Glomerular visceral epithelial cell (primary cell): ENCODE results near the gene SC5D.

Experiments used
- DNase-seq: peaks from one replicate; pipeline ENCODE4 v3.0.0-alpha.2; 2016; ENCODE audit errors: extremely low spot score

The SC5D gene

DNA sequence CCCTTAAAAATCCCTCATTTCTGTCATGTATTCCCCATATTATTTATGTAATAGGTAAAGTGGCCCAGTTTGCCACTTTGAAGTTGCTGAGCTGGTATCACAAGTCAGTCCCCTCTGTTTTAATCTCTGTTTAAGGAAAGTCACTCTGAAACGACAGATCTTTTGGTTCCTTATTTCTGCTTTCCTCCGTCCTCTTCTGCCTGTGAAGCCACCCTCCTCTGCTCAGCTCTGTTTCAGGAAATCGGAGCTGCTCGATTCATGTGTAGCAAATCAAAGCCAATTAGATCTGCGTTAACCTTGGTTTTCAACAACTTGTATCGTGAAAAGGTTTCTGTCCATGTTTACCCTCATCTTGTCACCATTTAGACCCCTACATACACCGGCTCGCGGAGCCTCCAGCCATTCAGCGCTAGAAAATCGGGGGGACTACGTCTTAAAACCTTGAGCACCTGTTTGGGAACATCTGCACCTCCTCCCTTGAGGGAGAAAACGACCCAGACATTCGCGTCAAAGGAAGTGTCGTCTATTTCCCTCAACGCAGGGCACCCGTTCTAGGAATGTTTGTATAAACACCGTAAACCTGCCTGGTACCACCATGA is 576 bp upstream of the SC5D start:
- DNase-seq: no peak

DNA sequence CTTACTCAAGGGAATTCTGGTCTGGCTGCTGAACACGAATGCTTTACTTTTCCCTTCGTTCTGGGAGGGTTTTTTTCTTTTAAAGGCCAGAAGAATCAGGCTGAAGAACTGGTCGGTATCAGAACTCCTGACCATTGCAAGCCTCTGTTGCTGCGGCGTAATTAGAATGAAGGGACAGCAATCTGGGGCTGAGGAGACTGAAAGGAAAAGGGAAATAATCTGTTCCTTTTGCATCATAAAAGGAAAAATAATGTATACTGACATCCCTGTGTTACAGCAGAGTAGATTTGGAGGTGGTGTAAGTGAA is 670 bp downstream of the SC5D start:
- no peak for DNase-seq

DNA sequence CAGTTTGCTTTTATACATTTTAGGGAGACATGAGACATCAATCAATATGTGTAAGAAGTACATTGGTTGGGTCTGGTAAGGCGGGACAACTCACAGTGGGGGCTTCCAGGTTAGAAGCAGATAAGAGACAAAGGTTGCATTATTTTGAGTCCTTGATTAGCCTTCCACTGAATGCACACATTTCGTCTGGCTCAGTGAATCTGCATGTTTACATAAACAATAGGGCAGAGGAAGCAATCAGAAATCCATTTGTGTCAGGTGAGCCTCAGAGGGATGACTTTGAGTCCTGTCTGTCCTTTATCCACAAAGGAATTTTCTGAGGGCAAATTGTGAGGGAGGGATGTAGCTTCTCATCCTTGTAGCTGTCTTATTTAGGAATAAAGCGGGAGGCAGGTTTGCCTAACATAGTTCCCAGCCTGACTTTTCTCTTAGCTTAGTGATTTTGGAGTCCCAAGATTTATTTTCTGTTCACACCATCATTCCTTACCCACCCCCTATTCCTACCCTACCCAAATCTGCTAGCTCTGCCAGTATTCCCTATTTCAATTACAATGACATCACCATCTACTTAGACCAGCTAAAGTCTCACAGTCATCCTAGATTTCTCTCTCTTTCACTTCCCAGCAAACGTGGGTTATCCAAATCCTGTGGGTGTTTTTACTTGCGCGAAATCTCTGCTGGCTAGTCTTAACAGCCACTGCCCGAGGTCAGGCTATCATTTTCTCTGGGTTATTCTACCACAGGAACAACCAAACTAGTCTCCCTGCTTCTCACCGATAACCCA is 2.9 kb downstream of the SC5D start:
- no peak for DNase-seq

DNA sequence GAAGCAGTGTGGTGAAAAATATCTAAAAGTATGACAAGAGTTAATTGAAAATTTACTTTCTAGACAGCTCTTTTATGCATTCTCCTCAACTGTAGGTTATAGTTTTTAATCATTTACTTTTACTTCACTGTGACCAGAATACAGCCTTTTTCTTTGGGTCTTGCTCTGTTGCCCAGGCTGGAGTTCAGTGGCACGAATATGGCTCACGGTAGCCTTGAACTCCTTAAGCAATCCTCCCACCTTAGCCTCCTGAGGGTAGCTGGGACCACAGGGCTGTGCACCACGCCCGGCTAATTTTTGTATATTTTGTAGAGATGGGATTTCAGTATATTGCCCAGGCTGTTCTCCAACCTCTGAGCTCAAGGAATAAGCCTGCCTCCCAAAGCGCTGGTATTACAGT is 5.3 kb downstream of the SC5D start:
- no peak for DNase-seq

DNA sequence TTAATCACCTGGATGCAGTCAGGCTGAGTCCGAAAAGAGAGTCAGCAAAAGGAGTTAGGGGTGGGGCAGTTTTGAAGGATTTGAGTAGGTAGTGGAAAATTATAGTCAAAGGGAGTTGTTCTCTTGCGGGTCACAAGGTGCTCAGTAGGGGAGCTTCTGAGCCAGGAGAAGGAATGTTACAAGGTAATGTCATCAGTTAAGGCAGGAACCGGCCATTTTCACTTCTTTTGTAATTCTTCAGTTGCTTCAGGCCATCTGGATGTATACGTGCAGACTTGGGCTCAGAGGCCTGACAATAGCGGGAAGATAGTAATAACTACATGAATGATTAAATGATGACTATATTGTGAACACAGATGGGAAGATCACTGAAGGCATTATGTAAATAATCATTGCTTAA is 6.2 kb downstream of the SC5D start:
- DNase-seq: no peak

DNA sequence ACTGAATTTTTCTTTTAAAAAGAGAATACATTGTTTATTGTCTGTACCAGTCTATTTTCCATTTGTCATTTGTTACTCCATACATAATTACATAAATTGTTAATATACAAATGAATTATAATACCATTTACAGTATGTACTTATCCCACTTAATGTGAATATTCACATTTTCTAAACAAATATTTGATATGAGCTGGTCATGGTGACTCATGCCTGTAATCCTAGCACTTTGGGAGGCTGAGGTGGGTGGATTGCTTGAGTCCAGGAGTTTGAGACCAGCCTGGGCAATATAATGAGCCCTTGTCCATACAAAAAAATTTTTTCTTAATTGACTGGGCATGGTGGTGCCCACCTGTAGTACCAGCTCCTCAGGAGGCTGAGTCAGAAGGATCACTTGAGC is 6.8 kb downstream of the SC5D start:
- no peak for DNase-seq

DNA sequence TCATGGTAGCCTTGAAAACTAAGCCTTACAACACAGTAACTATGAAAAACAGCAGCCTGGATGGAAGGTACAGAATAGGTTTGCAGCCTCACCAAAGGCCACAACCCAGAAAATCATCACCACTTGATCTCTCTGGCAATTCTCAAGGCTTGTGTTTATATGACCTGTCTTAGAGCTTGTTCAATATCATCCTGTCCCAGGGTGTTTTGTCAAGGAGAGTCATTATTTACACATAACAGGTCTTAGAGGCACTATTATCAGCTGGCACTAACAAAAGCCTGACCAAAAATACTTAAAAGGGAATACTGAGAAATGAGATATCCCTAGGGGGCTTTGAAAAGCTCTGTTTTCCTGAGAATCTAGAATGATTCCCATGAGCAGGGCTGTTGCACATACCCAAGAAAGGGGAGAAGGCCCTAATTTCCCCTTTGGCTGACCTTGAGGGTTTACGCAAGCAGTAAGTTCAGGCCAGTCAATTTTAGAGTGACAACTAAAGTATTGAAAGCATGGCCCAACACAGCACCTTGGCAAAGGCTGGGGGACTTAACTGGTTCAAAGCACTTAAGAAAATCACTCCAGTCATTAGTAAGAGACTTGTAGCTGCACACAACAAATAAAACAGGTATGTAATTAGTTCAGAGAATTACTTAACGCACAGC is 7.9 kb downstream of the SC5D start:
- DNase-seq: no peak

DNA sequence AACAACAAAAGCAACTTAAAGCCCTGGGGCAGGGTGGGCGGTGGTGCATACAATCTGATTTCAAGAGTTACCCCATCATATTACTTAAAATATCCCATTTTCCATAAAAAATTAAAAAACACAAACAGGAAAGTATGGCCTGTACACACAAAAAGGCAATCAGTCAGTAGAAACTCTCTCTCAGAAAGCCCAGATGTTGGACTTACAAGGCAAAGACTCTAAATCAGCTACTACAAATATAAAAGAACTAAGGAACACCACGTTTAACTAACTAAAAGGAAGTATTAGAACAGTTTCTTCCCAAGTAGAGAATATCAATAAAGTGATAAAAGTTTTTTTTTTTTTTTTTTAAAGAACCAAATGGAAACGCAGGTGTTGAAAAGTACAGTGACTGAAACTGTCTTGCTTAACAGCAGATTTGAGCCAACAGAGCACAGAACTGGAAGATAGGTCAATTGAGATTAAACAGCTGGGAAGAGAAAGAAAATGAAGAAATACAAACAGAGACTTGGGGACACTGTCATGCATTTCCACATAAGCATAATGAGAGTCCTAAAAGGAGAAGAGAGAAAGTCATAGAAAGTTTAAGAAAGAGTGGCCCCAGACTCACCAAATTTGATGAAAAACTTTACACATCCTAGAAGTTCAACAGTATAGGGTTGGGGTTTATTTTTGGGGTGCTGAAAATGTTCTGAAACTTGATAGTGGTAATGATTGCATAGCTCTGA is 8.6 kb downstream of the SC5D start:
- no peak for DNase-seq

DNA sequence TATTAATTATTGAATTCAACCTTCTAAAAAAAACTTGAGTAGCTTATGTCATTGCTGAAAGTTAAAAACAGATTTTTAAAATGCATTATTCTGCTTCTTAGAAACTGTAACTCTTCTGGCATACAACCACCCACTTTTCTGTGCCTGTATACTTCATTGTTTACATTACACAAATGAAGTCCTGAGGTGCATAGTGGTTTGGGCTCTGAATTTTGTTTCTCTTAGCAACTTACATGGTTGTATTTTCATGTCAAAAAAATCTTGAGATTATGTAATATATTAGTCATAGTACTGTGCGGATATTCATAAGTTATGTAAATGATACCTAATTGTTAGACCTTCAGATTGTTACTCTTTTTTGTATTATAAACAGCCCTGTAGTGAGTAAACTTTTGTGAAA is 12.2 kb downstream of the SC5D start:
- no peak for DNase-seq

DNA sequence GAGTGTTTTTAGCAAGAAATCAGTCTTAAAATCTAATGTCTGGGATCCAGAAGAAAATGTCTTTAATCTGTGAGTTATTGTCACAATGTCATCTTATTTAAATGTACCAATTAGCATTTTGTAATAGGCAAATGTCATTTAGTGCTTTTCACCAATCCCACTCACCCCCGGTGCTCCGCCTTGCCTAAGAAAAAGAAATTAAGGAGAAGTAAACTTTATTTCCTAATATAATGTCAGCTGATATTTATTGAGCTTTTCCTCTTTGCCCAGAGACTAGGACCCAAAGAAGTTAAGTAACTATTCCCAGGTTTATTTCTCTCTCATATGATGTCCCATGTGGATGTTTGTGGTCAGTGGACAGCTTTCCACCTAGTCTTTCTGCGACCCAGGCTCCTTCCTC is 16.2 kb downstream of the SC5D start:
- DNase-seq: no peak

DNA sequence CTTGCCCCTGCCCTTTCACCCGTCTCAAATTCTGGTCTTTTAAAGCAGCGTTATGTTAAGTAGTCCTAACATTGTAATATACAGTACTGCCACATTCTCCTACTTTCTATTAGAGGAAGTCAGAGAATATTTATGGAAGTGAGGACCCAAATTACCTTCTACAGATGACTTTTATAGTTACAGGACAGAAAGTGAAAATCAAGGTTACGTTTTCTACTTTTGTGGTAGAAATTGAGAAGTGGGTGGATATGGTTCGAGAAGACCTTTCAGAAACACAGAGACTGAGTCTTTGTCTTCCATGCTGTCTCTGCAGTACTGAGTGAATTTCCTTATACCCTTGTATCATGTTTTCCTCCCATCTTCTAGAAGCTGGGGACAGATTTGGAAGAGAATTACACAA is 17.1 kb downstream of the SC5D start:
- no peak for DNase-seq

DNA sequence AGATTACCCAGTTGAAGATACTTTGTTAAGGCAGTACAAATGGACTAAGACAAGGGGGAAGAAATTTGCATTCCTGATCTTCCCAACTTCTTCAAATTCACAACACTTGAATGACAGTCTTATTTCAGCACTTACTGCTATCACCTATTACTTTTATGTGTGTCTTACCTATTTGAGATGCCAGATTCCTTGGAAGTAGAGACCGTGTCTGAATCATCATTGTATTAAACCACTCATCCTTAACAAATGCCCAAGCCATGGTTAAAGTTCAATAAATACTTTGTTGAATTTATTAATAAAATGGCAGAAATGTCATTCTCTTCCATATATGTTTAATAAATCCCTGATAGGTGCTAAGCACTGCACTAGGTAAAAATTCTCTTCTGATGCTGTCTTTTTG is 18.3 kb downstream of the SC5D start:
- no peak for DNase-seq

DNA sequence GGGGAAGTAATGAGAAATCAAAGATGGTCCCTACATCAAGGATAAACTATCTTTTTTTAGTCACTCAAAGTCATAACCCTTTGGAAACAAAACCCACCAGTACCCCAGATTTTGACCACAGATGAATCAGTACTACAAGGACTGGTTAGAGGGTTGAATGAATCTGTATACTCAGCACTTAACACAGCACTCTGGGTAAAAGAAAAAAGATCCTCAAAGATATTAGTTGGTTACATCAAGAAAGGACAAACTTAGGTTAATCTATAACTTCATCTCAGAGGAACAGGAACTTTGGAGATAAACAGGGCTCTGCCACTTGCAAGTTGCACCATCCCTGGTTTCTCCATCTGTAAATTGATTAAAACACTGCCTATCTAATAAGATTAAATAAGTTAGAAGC is 18.8 kb downstream of the SC5D start:
- DNase-seq: no peak

DNA sequence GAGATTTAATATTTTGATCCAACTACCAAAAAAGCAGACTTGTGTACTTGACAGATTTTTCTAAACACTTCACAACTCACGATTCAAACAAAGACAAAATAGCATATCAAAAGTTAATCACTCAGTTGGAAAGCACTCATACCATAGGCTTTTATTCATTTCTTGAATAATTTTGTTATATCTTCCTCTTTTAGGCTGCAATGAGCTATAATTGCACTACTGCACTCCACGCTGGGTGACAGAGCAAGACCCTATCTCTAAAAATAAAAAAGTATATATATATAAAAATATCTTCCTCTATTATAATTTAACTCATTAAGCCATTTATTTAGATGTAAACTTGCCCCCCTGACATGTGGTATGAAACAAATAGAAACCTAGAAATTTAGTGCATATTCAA is 19.9 kb downstream of the SC5D start:
- DNase-seq: no peak

DNA sequence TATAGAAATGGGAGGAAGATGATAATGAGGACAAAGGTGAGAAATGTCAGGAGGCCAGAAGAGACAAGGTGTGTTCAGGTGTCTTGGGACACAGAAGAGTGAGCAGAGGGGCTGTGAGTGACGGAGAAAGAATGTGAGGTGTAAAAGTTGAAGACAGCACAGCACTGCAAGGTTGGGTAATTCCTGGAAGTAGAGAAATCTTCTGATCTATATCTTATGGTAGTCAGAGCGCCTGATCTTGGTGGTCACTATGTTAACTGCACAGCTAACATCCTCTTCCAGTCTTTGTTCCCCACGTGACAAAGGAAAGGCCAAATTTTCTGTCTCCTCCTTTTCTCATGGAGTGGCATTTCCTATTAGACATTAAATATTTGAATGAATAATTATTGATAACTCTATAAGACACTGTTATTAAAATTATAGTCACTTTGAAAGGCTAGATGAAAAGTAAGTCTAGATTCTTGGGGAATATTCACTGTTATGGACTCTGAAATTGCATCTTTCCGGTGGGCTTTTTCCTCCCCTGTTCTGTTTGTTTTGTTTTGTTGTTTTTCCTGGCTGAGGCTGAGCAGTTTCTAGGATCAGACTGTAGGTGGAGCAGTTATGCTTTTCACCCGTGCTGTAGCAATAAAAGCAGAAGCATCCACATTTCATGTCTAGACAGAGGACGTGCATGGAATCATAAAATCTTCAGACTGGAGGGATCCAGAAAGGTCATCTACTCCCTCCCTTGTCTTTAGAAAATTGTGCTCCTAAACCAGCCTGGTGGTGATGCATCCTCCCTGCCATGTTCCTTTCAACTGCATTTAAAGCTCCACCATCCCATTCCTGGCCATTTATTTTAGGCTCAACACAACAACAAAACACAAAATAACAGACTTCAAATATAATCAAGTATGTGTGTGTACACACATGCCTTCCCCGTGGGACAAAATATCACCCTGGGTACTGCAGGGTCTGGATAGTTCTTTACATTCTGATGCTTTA is 26.6 kb downstream of the SC5D start:
- DNase-seq: peak; percentile 24

DNA sequence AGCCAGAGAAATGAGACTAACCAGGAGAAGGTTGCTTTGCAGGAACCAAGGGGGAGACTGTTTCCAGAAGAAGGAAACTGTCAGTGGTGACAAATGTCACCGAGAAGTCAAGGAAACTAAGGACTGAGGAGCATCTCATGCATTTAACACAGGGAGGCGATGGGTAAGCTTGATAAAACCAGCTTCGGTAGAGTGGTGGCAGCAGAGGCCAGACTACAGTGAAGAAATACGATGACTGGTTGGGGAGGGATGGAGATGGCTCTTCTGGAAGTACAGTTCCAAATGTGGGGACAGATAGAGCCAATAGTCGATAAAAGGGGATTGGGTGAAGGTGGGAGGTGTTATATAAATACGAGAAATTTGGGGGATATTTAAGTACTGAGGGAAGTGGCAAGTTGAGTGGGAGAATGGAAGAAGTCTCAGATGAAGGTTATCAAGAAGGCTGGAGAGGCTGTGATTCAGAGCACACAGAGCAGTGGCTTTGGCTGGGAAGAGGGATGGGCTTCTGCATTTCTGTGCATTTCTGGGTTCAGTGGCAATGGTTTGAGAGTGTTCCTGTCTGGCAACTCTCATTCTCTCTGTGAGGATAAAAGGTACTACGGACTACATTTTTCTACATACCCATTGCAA is 29.2 kb downstream of the SC5D start:
- DNase-seq: no peak

DNA sequence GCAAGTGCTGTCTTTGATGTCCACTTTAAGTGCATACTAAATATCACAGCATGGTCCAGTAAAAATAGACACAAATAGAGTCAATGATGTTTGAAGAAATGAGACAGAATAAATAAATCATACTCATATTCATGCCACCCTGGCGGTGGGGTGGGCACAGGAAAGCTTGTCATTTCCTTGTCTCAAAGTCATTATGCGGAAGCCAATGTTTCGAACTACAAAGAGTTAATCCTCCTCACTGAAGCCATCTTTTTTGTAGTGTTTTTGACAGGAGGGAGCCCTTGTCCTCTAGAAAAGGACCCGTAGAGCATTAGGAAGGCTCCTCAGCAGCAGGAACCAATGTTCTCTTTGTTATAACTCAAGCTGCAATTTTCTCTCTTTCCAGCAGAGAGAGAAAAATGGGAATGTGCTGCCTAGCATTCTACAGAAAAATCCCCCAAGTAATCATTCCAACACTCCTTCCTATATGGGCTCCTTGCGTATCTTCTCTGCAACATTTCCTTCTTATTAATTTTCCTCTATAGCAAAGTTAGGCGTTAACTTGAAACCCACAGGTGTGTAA is 30.6 kb downstream of the SC5D start:
- no peak for DNase-seq

DNA sequence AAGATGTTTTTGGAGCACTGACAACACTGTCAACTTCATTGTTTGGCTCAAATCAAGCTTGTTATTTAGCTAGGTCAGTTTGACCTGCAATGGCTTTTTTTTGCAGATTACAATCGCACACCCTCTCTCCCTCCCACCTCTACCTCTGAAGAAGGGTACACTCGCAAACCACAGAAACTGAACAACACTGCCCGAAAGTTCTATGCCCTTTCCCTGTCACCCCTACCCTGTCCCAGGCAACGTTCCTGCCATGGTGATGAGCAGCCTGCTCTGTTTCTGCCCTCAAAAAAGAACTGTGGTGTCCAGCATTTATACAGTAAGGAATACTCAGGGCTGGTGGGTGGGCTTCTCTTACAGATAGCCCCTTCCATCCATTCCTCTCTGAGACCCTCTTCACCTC is 33.7 kb downstream of the SC5D start:
- DNase-seq: no peak

DNA sequence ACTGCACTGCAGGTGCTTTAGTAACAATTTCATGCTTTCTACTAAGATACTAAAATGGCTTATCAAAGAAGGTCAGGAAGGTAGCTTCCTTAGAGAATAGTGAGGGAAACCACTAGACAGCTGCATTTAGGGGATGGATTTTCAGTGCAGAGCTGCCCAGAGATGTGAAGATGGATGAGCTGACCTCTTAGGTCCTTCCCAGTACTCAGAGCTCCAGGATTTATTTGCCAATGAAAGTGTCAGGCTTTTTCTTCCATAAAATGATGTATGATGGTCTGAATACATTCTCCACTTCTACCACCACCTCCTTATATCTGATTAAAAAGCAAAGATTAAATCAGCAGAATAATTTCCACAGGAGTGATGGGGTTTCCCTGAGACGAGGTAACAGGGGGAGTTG is 35.0 kb downstream of the SC5D start:
- DNase-seq: no peak

DNA sequence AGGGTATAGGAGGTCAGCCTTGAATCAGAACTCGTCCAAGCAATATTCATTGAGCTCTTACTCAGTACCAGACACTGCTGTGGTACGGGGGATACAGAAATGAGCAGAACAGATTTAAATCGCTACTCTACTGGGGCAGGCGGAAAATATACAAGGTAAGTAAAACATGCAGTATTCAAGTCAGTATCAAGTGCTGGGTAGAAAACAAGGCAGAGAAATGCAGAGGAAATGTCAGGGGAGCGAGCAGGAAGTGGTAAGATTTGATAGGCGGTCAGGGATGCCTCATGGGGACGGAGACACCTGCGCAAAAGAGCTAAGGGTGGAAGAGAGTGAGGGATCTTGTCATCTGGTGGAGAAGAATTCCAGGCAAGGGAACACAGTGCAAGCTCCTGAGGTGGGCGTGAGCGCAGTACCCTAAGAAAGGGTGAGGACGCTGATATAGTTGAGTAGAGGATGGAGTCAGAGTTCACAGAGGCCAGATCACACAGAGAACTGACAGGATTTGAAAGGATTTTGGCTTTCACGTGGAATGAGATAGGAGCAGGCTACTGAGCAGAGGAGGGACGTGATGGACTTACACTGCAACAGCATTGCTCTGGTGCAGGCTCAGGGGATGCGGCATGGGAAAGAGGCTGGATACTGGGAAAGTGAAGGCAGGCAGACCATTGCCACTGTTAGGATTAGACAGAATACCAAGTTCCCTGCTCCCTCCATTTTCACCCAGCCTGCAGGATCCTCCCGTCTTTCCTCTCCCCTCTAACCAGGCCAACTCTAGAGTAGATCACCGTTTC is 35.8 kb downstream of the SC5D start:
- DNase-seq: no peak
